Measurements from ENCODE around the gene CSMD2. TPM values are rescaled to one million over a fixed set of nuclear protein-coding genes. Genes with fewer than 3 reads are reported as not detected.

The CSMD2 gene
- total RNA-seq, 6 experiments from 2014 or later: under 0.01 to 0.19 (median 0.09) TPM; not detected in 1

DNA sequence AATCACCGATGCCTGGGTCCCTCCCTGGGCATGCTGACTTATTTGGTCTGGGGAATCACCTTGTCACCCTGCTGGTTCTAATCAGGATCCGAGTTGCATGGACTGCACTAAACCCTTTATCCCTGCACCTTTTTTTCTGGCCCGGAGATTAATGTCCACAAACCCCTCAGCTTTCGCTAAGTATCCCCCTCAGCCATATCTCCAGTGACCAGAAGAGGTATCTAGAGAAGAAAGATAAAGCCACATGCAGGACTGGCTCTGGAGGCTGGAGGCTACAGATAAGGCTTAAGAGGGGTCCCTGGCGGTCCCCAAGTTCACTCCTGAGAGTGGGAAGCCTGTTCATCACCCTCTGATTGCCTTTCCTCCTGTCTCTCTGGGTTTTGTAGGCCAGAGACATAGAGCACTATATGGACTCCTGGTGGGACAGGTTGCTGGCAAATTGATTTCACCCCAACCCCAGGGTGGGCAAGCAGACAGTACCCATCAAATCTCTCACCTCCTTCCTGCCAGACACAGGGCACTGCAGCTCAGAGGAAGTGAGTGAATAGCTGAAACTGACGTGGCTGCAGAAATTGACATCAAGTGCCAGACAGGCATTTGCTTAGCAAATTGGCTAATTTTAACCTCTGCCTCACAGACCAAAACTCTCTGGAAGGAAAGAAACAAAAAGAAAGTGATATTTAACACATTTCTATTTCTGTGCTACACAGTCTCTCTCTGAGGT is 262.4 kb downstream of the CSMD2 start:
- Histone ChIP-seq H3K27me3 (no peaks in the 10 kb centered on the region), H3K9me3 (no peaks in the 10 kb centered on the region), H3K36me3 (no peaks in the 10 kb centered on the region), H3K4me3 (no peak overlapping the region), H3K4me1 (peaks cover 0 to 35% (median 11%) of the 10 kb centered on the region in 4 donors), H3K27ac (peak overlapping the region in 2 of 3 donors; percentile 46 to 58)
- 45% methylated on average over 6 of the region's 6 CpGs for WGBS (ENCODE audit: insufficient coverage, low coverage, low lambda C conversion rate, missing lambda C conversion rate)
- TF ChIP-seq, protein P1, sequence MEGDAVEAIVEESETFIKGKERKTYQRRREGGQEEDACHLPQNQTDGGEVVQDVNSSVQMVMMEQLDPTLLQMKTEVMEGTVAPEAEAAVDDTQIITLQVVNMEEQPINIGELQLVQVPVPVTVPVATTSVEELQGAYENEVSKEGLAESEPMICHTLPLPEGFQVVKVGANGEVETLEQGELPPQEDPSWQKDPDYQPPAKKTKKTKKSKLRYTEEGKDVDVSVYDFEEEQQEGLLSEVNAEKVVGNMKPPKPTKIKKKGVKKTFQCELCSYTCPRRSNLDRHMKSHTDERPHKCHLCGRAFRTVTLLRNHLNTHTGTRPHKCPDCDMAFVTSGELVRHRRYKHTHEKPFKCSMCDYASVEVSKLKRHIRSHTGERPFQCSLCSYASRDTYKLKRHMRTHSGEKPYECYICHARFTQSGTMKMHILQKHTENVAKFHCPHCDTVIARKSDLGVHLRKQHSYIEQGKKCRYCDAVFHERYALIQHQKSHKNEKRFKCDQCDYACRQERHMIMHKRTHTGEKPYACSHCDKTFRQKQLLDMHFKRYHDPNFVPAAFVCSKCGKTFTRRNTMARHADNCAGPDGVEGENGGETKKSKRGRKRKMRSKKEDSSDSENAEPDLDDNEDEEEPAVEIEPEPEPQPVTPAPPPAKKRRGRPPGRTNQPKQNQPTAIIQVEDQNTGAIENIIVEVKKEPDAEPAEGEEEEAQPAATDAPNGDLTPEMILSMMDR (IDR thresholded peaks at IDR 0.05): no peak
- no peak for TF ChIP-seq POLR2A (IDR thresholded peaks at IDR 0.05)
- intact Hi-C loops (cut with DNase I): no loop called here
- DNase-seq (no peak), ATAC-seq (peak; percentile 39 to 70 (median 54))

DNA sequence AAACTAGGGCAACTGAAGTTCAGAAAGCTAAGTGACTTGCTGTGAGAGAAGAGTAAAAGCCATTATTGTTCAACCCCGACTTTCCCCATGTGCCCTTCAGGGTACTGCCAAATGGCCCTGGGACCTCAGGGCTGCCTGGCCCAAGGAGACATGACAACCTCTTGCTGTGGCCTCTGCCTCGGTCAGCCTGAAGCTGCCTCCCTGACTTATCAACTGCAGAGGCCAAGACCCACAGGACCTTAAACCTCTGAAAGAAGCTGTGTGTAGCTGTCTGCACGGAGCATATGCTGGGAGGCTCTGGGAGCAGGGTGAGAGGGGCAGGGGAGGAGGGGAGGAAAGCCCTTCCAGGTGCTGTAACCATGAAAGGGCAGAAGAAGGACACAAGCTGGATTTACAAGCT is 265.3 kb downstream of the CSMD2 start:
- no peak for DNase-seq
- no peaks in the 10 kb centered on the region for H3K27me3 ChIP-seq
- no peaks in the 10 kb centered on the region for H3K36me3 ChIP-seq
- WGBS (ENCODE audit: insufficient coverage, low coverage, low lambda C conversion rate, missing lambda C conversion rate): no CpG with 5 or more reads among the region's 3 CpGs
- intact Hi-C loops (cut with DNase I): no loop called here
- H3K27ac ChIP-seq: no peak overlapping the region
- H3K9me3 ChIP-seq: no peaks in the 10 kb centered on the region
- peaks cover 0 to 44% (median 11%) of the 10 kb centered on the region in 4 donors for H3K4me1 ChIP-seq
- ATAC-seq: no peak
- TF ChIP-seq, protein P1 (IDR thresholded peaks at IDR 0.05): no peak
- TF ChIP-seq POLR2A (IDR thresholded peaks at IDR 0.05): no peak
- no peak overlapping the region for H3K4me3 ChIP-seq

DNA sequence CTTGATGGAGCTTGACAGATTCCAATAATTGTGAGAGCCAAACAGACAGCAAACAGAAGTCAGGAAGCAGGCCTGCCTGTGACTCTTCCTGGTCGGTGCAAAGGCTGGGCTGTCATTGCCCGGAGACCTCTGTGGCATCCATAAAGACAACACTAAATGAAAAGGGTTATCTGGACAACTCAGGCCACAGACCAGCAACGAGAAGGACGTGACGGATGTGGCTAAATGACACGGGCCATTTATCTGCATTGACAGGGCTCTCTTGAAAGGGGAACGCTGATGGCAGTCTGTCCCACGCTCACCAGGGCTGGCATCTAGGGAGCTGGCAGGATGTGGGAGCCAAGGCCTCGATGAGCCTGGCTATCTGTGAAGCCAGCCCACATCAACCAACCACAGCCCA is 266.1 kb downstream of the CSMD2 start:
- no peak for ATAC-seq
- intact Hi-C loops (cut with DNase I): no loop called here
- no peaks in the 10 kb centered on the region for H3K27me3 ChIP-seq

DNA sequence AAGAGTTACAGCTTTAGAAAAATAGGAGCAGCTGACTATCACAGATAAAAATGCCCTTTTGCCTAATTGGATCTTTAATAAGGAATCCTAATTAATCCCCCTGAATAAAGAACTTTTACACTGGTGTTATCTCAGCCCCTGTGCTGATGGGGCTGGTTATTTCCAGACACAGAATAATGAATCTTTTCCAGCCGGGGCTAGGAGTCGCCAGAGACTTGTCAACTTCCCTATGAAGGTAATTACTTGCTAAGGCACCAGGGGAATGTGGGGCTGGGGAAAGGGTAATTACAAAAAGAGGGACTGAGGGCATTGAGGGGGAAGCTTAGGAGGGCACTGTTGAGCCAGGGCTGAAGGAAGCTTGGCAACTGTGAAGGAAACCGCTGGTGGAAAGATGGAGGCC is 266.6 kb downstream of the CSMD2 start:
- ATAC-seq (no peak), DNase-seq (no peak)
- TF ChIP-seq, protein P1 (IDR thresholded peaks at IDR 0.05): no peak
- TF ChIP-seq POLR2A (IDR thresholded peaks at IDR 0.05): no peak
- peaks cover 0 to 40% (median 9%) of the 10 kb centered on the region in 4 donors for H3K4me1 ChIP-seq
- no peak overlapping the region for H3K27ac ChIP-seq
- no peaks in the 10 kb centered on the region for H3K27me3 ChIP-seq
- 71% methylated on average over 2 of the region's 3 CpGs for WGBS (ENCODE audit: insufficient coverage, low coverage, low lambda C conversion rate, missing lambda C conversion rate)
- no peak overlapping the region for H3K4me3 ChIP-seq
- no peaks in the 10 kb centered on the region for H3K36me3 ChIP-seq
- H3K9me3 ChIP-seq: no peaks in the 10 kb centered on the region
- intact Hi-C loops (cut with DNase I): no loop called here

More for the DNA sequence above, 266.1 kb downstream of the CSMD2 start:
- peaks cover 0 to 44% (median 11%) of the 10 kb centered on the region in 4 donors for H3K4me1 ChIP-seq
- H3K27ac ChIP-seq: no peak overlapping the region
- TF ChIP-seq, protein P1 (IDR thresholded peaks at IDR 0.05): no peak
- H3K36me3 ChIP-seq: no peaks in the 10 kb centered on the region
- WGBS (ENCODE audit: insufficient coverage, low coverage, low lambda C conversion rate, missing lambda C conversion rate): 57% methylated on average over 6 of the region's 9 CpGs
- DNase-seq: no peak
- no peak overlapping the region for H3K4me3 ChIP-seq
- H3K9me3 ChIP-seq: no peaks in the 10 kb centered on the region
